H1 (cell line): ENCODE data around the gene PDZRN4. TPM values are rescaled to one million over a fixed set of nuclear protein-coding genes. Genes with fewer than 3 reads are reported as not detected.

ENCODE experiments used
- CTCF ChIA-PET: fragments of 300-600 bp; sonication (Branson Sonifier 250); formaldehyde crosslinking; loops from one replicate; lab custom pipeline; 2021; ENCODE audit not compliant: partially characterized antibody; lab: Charles Lee
- POLR2A ChIA-PET: fragments of 300-600 bp; sonication (Branson Sonifier 250); formaldehyde crosslinking; loops from one replicate; lab custom pipeline; 2021; ENCODE audit warnings: inconsistent platforms; ENCODE audit not compliant: partially characterized antibody; lab: Charles Lee
- DNase-seq, 2 experiments: peaks; one replicate each; pipeline versions ENCODE4 v3.0.0 to v3.0.0-alpha.2; 2010 to 2022; ENCODE audit warnings: low spot score in 2 of 2, low read depth in 1 of 2, mixed read lengths in 1 of 2
- FAIRE-seq: peaks from 2 replicates; lab custom pipeline; 2011; peaks lifted over from hg19 to GRCh38; lab: Jason Lieb, UNC
- H2AFZ ChIP-seq: 2 replicates; pipeline ENCODE4 v1.8.1; 2012; ENCODE audit warnings: low read length, inconsistent platforms
- H2AK5ac ChIP-seq: 2 replicates; pipeline ENCODE4 v1.6.1; 2013; ENCODE audit warnings: low read depth, low read length
- H2BK120ac ChIP-seq: replicated peaks from 2 replicates; pipeline ENCODE3; 2013; ENCODE audit warnings: low read depth, low read length, inconsistent platforms
- H2BK12ac ChIP-seq: 2 replicates; pipeline ENCODE4 v1.6.1; 2013; ENCODE audit warnings: low read depth, low read length
- H2BK15ac ChIP-seq: 2 replicates; pipeline ENCODE4 v1.6.1; 2013; ENCODE audit warnings: low read length
- H2BK20ac ChIP-seq: 2 replicates; pipeline ENCODE4 v1.6.1; 2013; ENCODE audit warnings: low read length
- H2BK5ac ChIP-seq: 2 replicates; pipeline ENCODE4 v1.6.1; 2013; ENCODE audit warnings: low read depth, low read length
- H3K14ac ChIP-seq: 2 replicates; pipeline ENCODE4 v1.6.1; 2013; ENCODE audit warnings: inconsistent platforms; ENCODE audit not compliant: insufficient read length
- H3K18ac ChIP-seq: 2 replicates; pipeline ENCODE4 v1.6.1; 2013; ENCODE audit warnings: low read length; ENCODE audit errors: extremely low read depth
- H3K23ac ChIP-seq: 2 replicates; pipeline ENCODE4 v1.6.1; 2013; ENCODE audit warnings: inconsistent platforms; ENCODE audit not compliant: insufficient read length
- H3K23me2 ChIP-seq: 2 replicates; pipeline ENCODE4 v1.6.1; 2013; ENCODE audit warnings: low read depth, low read length
- H3K27ac ChIP-seq: 2 replicates; pipeline ENCODE4 v1.6.1; 2011; ENCODE audit warnings: low read depth, low read length, inconsistent platforms
- H3K27me3 ChIP-seq, 4 experiments: replicated peaks in 1 of 4; 1 replicate in 1 of 4; 2 replicates in 3 of 4; pipeline versions ENCODE4 v1.6.1 to v1.8.1; 2011 to 2013; ENCODE audit warnings: low read length in 3 of 4, mild to moderate bottlenecking in 3 of 4, inconsistent platforms in 2 of 4, mixed read lengths in 2 of 4, moderate library complexity in 1 of 4; ENCODE audit not compliant: control insufficient read depth in 3 of 4, insufficient read depth in 3 of 4; ENCODE audit errors: extremely low read depth in 1 of 4
- H3K36me3 ChIP-seq, 4 experiments: 2 replicates each; pipeline versions ENCODE4 v1.6.1 to v1.8.1; 2011 to 2013; ENCODE audit warnings: mild to moderate bottlenecking in 4 of 4, low read length in 3 of 4, moderate library complexity in 2 of 4, control low read depth in 1 of 4, inconsistent platforms in 1 of 4; ENCODE audit not compliant: insufficient read depth in 4 of 4, control insufficient read depth in 2 of 4
- H3K4ac ChIP-seq: replicated peaks from 2 replicates; pipeline ENCODE3; 2013; ENCODE audit warnings: low read length, low read depth, mixed read lengths, inconsistent platforms; ENCODE audit not compliant: insufficient read length
- H3K4me1 ChIP-seq, 4 experiments: replicated peaks in 1 of 4; 1 replicate in 1 of 4; 2 replicates in 3 of 4; pipeline versions ENCODE4 v1.6.1 to v1.8.1; 2011 to 2013; ENCODE audit warnings: low read length in 3 of 4, inconsistent platforms in 2 of 4, mixed read lengths in 1 of 4; ENCODE audit not compliant: insufficient read depth in 4 of 4, control insufficient read depth in 3 of 4
- H3K4me2 ChIP-seq, 2 experiments: 2 replicates each; pipeline versions ENCODE4 v1.6.1 to v1.8.1; 2011 to 2013; ENCODE audit warnings: low read depth in 2 of 2, low read length in 2 of 2, control low read depth in 1 of 2, inconsistent platforms in 1 of 2, mild to moderate bottlenecking in 1 of 2; ENCODE audit not compliant: insufficient read depth in 1 of 2
- H3K4me3 ChIP-seq, 4 experiments: fragments of 200-600, 300-600 bp in 1 of 4; sonication (generic), shearing (Covaris generic), sonication (Bioruptor Twin) in 1 of 4; 2 replicates each; pipeline versions ENCODE4 v1.5.1 to v1.8.1; 2011 to 2016; ENCODE audit warnings: low read length in 4 of 4, low read depth in 3 of 4, control low read depth in 2 of 4, inconsistent platforms in 2 of 4, mild to moderate bottlenecking in 2 of 4, mixed read lengths in 1 of 4, moderate library complexity in 1 of 4; ENCODE audit not compliant: insufficient read depth in 2 of 4; ENCODE audit errors: extremely low read depth in 1 of 4
- H3K56ac ChIP-seq: replicated peaks from 2 replicates; pipeline ENCODE3; 2013; ENCODE audit warnings: low read depth, mild to moderate bottlenecking, mixed read lengths, low read length, inconsistent platforms; ENCODE audit not compliant: insufficient read length
- H3K79me1 ChIP-seq: 2 replicates; pipeline ENCODE4 v1.6.1; 2013; ENCODE audit warnings: low read depth, low read length, control low read depth
- H3K79me2 ChIP-seq, 2 experiments: 2 replicates each; pipeline versions ENCODE4 v1.6.1 to v1.8.1; 2012 to 2013; ENCODE audit warnings: low read length in 2 of 2, mild to moderate bottlenecking in 2 of 2, inconsistent platforms in 1 of 2; ENCODE audit not compliant: insufficient read depth in 2 of 2, control insufficient read depth in 1 of 2
- H3K9ac ChIP-seq, 4 experiments: replicated peaks in 1 of 4; 1 replicate in 1 of 4; 2 replicates in 3 of 4; pipeline versions ENCODE4 v1.6.1 to v1.8.1; 2011 to 2013; ENCODE audit warnings: low read depth in 3 of 4, low read length in 3 of 4, control low read depth in 2 of 4, mild to moderate bottlenecking in 2 of 4, moderate library complexity in 2 of 4, inconsistent platforms in 1 of 4; ENCODE audit errors: extremely low read depth in 1 of 4
- H3K9me3 ChIP-seq, 2 experiments: 2 replicates each; pipeline versions ENCODE4 v1.6.1 to v1.8.1; 2012 to 2013; ENCODE audit warnings: mild to moderate bottlenecking in 2 of 2, moderate library complexity in 2 of 2, control low read depth in 1 of 2, inconsistent platforms in 1 of 2, low read depth in 1 of 2, low read length in 1 of 2, mixed read lengths in 1 of 2; ENCODE audit not compliant: insufficient read depth in 2 of 2
- H4K20me1 ChIP-seq, 2 experiments: replicated peaks in 1 of 2; 2 replicates each; pipeline versions ENCODE3 to v1.8.1; 2011 to 2013; ENCODE audit warnings: inconsistent platforms in 2 of 2, low read length in 2 of 2, mild to moderate bottlenecking in 1 of 2; ENCODE audit not compliant: insufficient read depth in 2 of 2, control insufficient read depth in 1 of 2
- H4K5ac ChIP-seq: 2 replicates; pipeline ENCODE4 v1.6.1; 2013; ENCODE audit warnings: low read length, low read depth, mixed read lengths, inconsistent platforms; ENCODE audit not compliant: insufficient read length
- H4K8ac ChIP-seq: 2 replicates; pipeline ENCODE4 v1.8.0; 2013; ENCODE audit warnings: mild to moderate bottlenecking, moderate library complexity, low read length, inconsistent platforms; ENCODE audit not compliant: insufficient read depth; ENCODE audit errors: extremely low read depth
- H4K91ac ChIP-seq: replicated peaks from 2 replicates; pipeline ENCODE3; 2013; ENCODE audit warnings: low read length, mixed read lengths, inconsistent platforms; ENCODE audit not compliant: insufficient read length
- CREB1 ChIP-seq: IDR thresholded peaks from 2 replicates; pipeline ENCODE4 v1.6.1; 2012; ENCODE audit warnings: inconsistent platforms
- CTCF ChIP-seq, 3 experiments: IDR thresholded peaks; 1 replicate in 2 of 3; 2 replicates in 1 of 3; pipeline versions ENCODE4 v1.5.1 to v1.6.1; 2011; ENCODE audit warnings: low read length in 3 of 3, mild to moderate bottlenecking in 3 of 3, inconsistent platforms in 2 of 3, low read depth in 1 of 3, moderate library complexity in 1 of 3; ENCODE audit not compliant: insufficient read depth in 1 of 3; ENCODE audit errors: control extremely low read depth in 1 of 3
- GTF2F1 ChIP-seq: IDR thresholded peaks from 2 replicates; pipeline ENCODE4 v1.6.1; 2012; ENCODE audit warnings: low read depth, low read length, improper control_type of control experiment, borderline replicate concordance
- KDM1A ChIP-seq: fragments of 200-600, 300-600 bp; sonication (generic); IDR thresholded peaks from 2 replicates; pipeline ENCODE4 v1.7.1; 2016; ENCODE audit warnings: mild to moderate bottlenecking, low read length, borderline replicate concordance
- MAX ChIP-seq: IDR thresholded peaks from 2 replicates; pipeline ENCODE4 v1.6.1; 2012; ENCODE audit warnings: inconsistent platforms
- RFX5 ChIP-seq: IDR thresholded peaks from 2 replicates; pipeline ENCODE4 v1.6.1; 2011; ENCODE audit warnings: low read depth, low read length, improper control_type of control experiment, borderline replicate concordance
- SIX5 ChIP-seq: IDR thresholded peaks from 2 replicates; pipeline ENCODE4 v1.6.1; 2011; ENCODE audit warnings: mild to moderate bottlenecking, low read depth, low read length
- SUZ12 ChIP-seq: fragments of 200-600 bp; sonication (generic); IDR thresholded peaks from 2 replicates; pipeline ENCODE4 v1.6.1; 2012; ENCODE audit warnings: mild to moderate bottlenecking, inconsistent platforms, low read length, moderate library complexity, mixed read lengths
- WGBS, 2 experiments: shearing (Covaris generic) in 1 of 2; methylation state at CpG; one replicate each; pipeline versions ENCODE4 v1.1.6 to v1.1.7; 2013 to 2015; ENCODE audit warnings: low lambda C conversion rate in 2 of 2, mixed read lengths in 2 of 2, inconsistent platforms in 1 of 2, low coverage in 1 of 2, missing lambda C conversion rate in 1 of 2; ENCODE audit not compliant: insufficient replicate concordance in 2 of 2, insufficient coverage in 1 of 2, insufficient read length in 1 of 2; ENCODE audit errors: extremely low coverage in 1 of 2, missing lambda C conversion rate in 1 of 2; 5-methylcytosine and 5-hydroxymethylcytosine counted together
- polyA plus RNA-seq, 7 experiments: library from polyadenylated mRNA; depleted of rRNA in 3 of 7; stranded (reverse) in 5 of 7; unstranded in 2 of 7; fragments of >200 nt in 5 of 7; fragments of 200-250 nt in 2 of 7; gene quantifications; 1 replicate in 5 of 7; 2 replicates in 1 of 7; 4 replicates in 1 of 7; pipeline versions ENCODE4 v1.2.1 to v1.2.3, GENCODE V29; 2011 to 2013; ENCODE audit warnings: missing spikeins in 2 of 7, mixed read lengths in 2 of 7
- total RNA-seq: library from RNA; stranded (reverse); fragmentation: NEBNext Ultra II Directional; extraction: Animal tissue kit (Norgen Biotek cat#: 25700); gene quantifications from 2 replicates; pipeline ENCODE4 v1.2.1, GENCODE V29; 2021
- TF ChIP-seq, protein P1 (sequence below): IDR thresholded peaks from 2 replicates; pipeline ENCODE4 v1.6.1; 2012; ENCODE audit warnings: inconsistent platforms

Gene PDZRN4
- total and polyA plus RNA-seq, 2 of the 8 experiments (the other 6 are each of a cell fraction or from before 2014, with no cell fraction given) = not detected

- POLR2A ChIA-PET = no interaction called here
These were observed 29.6 kb downstream of the PDZRN4 start for GRCh38 chr12:41217727-41218126.

More at GRCh38 chr12:41217727-41218126, 29.6 kb downstream of the PDZRN4 start:
- Histone ChIP-seq H3K4me1 (peaks cover 0 to 2% (median 0%) of the 10 kb centered on the region in 4 experiments; a peak in 3 of 7 replicates), H3K23ac (no peak overlapping the region), H4K5ac (no peak overlapping the region), H3K36me3 (no peaks in the 10 kb centered on the region), H3K9me3 (no peaks in the 10 kb centered on the region), H4K8ac (no peak overlapping the region), H3K56ac (no peak overlapping the region), H2BK20ac (no peak overlapping the region), H3K79me2 (no peaks in the 10 kb centered on the region), H3K14ac (no peak overlapping the region), H3K27ac (no peak overlapping the region), H2AK5ac (no peak overlapping the region), H3K27me3 (no peaks in the 10 kb centered on the region), H3K79me1 (no peaks in the 10 kb centered on the region), H3K4me3 (no peak overlapping the region), H3K18ac (no peak overlapping the region), H2BK12ac (no peak overlapping the region), H3K4me2 (no peak overlapping the region), H2BK15ac (no peak overlapping the region), H2BK5ac (no peak overlapping the region), H2BK120ac (no peak overlapping the region), H3K23me2 (no peaks in the 10 kb centered on the region), H3K9ac (no peak overlapping the region), H4K20me1 (no peaks in the 10 kb centered on the region), H4K91ac (no peak overlapping the region), H3K4ac (no peak overlapping the region), H2AFZ (peak overlapping the region; percentile 67; the same call in 1 of the 2 replicates)
- no peak for TF ChIP-seq MAX
- TF ChIP-seq CTCF (IDR thresholded peaks at IDR 0.05; ENCODE audit: control extremely low read depth in 1 of 3, insufficient read depth in 1 of 3, low read depth in 1 of 3, low read length in 3 of 3) = no peak
- TF ChIP-seq RFX5 = no peak
- TF ChIP-seq GTF2F1 = no peak
- TF ChIP-seq SIX5 = no peak
- TF ChIP-seq KDM1A = no peak
- TF ChIP-seq CREB1 = no peak
- no peak for TF ChIP-seq SUZ12
- TF ChIP-seq, protein P1, sequence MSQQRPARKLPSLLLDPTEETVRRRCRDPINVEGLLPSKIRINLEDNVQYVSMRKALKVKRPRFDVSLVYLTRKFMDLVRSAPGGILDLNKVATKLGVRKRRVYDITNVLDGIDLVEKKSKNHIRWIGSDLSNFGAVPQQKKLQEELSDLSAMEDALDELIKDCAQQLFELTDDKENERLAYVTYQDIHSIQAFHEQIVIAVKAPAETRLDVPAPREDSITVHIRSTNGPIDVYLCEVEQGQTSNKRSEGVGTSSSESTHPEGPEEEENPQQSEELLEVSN = no peak
- FAIRE-seq (no peak), DNase-seq (no peak)
- CTCF ChIA-PET = no interaction called here
- WGBS, 2 experiments = 92% methylated on average over 1 of the region's 1 CpG; no CpG with 5 or more reads in 1 of the 2 experiments
